NCI-H774 (cell line): ENCODE data around the gene NEUROG3.
A peak's percentile ranks its signal among the peaks of the same experiment; 100 is the strongest.
"Not testable (repeated sequence)": the region's sequence is repeated elsewhere in the genome, so short reads cannot be mapped to it uniquely, and the experiment has no call there.

Experiments used
- DNase-seq: peaks from one replicate; lab custom pipeline; 2025; lab: John Stamatoyannopoulos, UW

NEUROG3 gene

GRCh38 chr10:69571618-69572158 is 1.5 kb downstream of the NEUROG3 start:
- no peak for DNase-seq

GRCh38 chr10:69570050-69570816 is 3.0 kb downstream of the NEUROG3 start:
- no peak for DNase-seq

DNA sequence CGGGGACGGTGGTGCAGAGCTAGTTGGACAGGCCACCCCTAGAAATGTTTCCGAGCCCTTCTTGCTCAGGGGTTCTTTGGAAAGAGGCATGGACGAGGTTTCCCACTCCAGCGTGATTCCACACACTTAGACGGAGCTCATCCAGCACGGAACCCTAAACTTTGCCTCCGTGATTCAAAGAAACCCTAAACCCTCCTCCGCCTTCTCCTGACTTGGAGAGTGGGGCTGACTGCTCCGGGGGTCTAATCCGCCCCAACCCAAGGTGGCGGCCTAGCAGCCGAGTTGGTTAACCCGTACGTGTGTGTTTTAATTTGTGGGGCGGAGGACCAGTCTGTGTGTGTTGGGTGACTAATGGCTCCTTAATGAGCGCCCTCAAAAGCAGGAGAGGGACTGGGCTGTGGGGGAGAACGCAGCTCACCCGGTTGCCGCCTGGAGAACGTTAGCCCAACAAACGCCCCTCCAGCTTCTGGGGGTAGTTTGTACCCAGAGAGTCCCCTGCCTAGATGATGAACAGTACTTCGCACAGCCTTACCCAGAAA is 3.8 kb downstream of the NEUROG3 start:
- no peak for DNase-seq

GRCh38 chr10:69568472-69569395 is 4.5 kb downstream of the NEUROG3 start:
- DNase-seq: no peak

GRCh38 chr10:69567920-69568319 is 5.3 kb downstream of the NEUROG3 start:
- DNase-seq: no peak

DNA sequence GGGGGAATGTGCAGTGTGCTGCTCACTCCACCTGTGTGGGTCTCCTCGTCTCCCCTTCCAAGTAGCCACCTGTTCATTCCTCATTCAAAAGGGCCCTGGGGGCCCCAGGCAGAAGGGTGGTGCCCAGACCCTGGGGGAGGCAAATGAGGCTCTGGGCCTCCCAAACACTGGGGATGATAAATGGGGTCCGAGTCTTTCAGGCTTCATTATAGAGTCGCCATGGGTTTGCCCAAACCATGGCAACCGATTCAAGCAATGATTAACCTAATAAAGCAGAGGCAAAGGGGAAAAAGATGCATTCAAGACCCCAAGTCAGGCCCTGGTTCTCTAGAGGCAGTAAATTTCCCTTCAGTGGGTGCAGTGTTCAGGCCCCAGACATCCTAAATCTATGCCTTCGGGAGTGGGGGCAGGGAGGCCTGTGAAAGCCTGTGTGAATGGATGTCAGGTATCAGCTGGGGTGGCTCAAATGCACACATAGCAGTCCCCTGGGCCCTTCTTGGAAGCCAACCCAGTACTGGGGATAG is 10.4 kb downstream of the NEUROG3 start:
- DNase-seq: no peak

GRCh38 chr10:69559525-69559924 is 13.7 kb downstream of the NEUROG3 start:
- DNase-seq: no peak

- no peak for DNase-seq
Measured at GRCh38 chr10:69558559-69558958, 14.7 kb downstream of the NEUROG3 start.

DNA sequence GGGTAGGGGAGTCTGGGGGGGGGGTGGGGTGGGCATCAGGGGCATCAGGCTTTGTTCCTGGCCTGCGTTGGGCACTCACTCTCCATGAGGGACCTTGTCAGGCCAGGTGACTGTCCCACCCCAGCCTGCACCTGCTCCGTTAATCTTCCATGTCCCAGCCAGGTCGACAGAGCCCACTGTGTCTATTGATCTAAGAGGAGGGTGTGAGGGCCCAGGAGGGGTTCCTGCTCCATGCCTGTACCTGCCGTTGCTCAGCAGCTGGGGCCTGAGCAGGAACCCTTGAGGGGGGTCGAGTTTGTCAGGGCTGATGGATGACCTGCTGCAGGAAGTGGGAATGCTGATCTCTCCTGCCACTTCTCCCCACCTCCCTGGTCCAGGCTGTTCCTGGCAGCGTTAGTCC is 18.6 kb downstream of the NEUROG3 start:
- DNase-seq: peak; percentile 23

GRCh38 chr10:69553328-69553727 is 19.9 kb downstream of the NEUROG3 start:
- no peak for DNase-seq

GRCh38 chr10:69552268-69552667 is 21.0 kb downstream of the NEUROG3 start:
- DNase-seq: no peak

- DNase-seq: no peak
Measured at GRCh38 chr10:69549959-69550358, 23.3 kb downstream of the NEUROG3 start.

DNA sequence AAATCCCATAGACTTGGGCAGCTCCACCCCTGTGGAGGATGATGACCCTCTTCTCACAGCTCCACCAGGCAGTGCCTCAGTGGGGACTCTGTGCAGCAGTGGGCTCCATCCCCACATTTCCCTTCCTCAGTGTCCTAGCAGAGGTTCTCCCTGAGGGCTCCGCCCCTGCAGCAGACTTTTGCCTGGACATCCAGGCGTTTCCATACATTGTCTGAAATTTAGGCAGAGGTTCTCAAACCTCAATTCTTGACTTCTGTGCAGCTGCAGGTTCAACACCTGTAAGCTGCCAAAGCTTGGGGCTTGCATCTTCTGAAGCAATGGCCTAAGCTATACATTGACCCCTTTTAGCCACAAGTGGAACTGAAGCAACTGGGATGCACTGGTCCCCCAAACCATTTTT is 31.8 kb downstream of the NEUROG3 start:
- DNase-seq: no peak

DNA sequence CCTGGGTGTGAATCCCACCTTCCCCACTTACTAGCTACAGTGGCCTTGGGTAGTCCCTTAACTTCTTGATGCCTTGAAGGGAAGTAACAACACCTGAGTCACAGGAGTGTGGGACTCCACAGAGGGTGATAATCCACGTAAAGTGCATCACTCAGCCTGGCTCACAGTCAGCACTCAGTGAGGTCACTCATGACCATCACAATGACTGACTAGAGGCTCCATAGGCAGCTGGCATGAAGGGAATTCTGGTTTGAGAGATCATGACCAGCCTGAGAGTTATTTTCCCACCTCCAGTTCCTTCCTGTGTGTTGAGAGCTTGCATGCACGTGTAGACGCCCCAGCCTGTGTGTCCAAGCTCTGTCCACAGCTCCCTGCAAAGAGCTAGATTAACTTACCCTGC is 34.8 kb downstream of the NEUROG3 start:
- no peak for DNase-seq

DNA sequence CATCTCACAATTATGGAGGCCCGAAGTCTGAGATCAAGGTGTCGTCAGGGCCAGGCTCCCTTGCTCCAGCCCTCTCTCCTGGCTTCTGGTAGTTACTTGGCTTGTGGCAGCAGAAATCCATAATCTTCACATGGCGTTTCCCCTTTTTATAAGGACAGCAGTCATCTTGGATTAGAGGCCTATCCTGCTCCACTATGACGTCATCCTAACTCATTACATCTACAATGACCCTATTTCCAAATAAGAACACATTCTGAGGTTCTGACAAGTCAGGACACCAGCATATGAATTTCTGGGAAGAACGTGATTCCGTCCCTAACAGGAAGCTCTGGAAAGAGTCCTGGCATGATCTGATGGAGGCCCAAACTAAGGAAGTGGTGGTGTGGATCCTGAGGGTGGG is 35.8 kb downstream of the NEUROG3 start:
- DNase-seq: no peak

GRCh38 chr10:69536521-69536920 is 36.7 kb downstream of the NEUROG3 start:
- DNase-seq: not testable (repeated sequence)

DNA sequence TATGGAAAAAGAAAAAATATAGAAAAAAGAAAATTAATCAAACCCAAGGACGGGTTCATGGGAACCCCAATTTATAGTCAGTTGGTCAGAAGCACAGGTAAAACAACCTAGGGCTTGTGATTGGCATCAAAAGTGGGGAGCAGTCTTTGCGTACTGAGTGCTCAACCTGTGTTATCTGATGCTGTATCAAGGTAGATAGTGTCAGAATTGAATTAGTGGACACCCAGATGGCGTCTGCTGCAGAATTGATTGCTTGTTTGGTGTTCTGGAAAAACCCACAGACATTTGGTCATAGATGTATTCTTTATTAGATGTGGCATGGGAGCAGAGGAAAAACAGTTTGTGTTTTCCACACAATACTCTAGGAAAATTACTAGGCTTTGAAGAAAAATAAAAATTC is 39.6 kb downstream of the NEUROG3 start:
- no peak for DNase-seq

GRCh38 chr10:69527961-69528360 is 45.3 kb downstream of the NEUROG3 start:
- DNase-seq: no peak
